HEK293 (cell line): ENCODE results near the gene MPC2.

Experiments
- CTCF ChIA-PET: fragments of 350-600 bp; formaldehyde crosslinking; extraction: SDS; loops from one replicate; lab custom pipeline; 2021; ENCODE audit warnings: antibody characterized with exemption; lab: Yijun Ruan, JAX
- POLR2A ChIA-PET: fragments of 300-600 bp; formaldehyde crosslinking; extraction: SDS; loops from one replicate; lab custom pipeline; 2020; ENCODE audit warnings: antibody characterized with exemption, inconsistent platforms; lab: Yijun Ruan, JAX
- H3K27ac ChIP-seq: fragments of 200-500 bp; sonication (Bioruptor generic); 2 replicates; pipeline ENCODE4 v1.5.1; 2014; ENCODE audit warnings: low read depth, low read length, control low read depth, inconsistent platforms; ENCODE audit errors: extremely low read depth
- H3K36me3 ChIP-seq, 2 experiments: fragments of 200-500 bp in 1 of 2; sonication (Bioruptor generic) in 1 of 2; 1 replicate in 1 of 2; 2 replicates in 1 of 2; pipeline ENCODE4 v1.5.1; 2014 to 2017; ENCODE audit warnings: inconsistent platforms in 2 of 2, low read length in 2 of 2; ENCODE audit not compliant: control insufficient read depth in 2 of 2, insufficient read depth in 1 of 2
- H3K4me1 ChIP-seq: fragments of 200-500 bp; sonication (Bioruptor generic); 2 replicates; pipeline ENCODE4 v1.5.1; 2014; ENCODE audit warnings: mild to moderate bottlenecking, low read length, inconsistent platforms; ENCODE audit not compliant: control insufficient read depth, insufficient read depth
- H3K4me3 ChIP-seq: 2 replicates; pipeline ENCODE4 v1.5.1; 2011; ENCODE audit warnings: low read depth, mild to moderate bottlenecking, control low read depth, low read length, moderate library complexity
- H3K9me3 ChIP-seq: fragments of 200-500 bp; sonication (Bioruptor generic); 2 replicates; pipeline ENCODE4 v1.5.1; 2014; ENCODE audit warnings: low read depth, low read length, inconsistent platforms; ENCODE audit not compliant: control insufficient read depth, insufficient read depth
- KLF7 ChIP-seq: fragments of 450-650 bp; formaldehyde crosslinking; IDR thresholded peaks from 2 replicates; pipeline ENCODE4 v1.5.1; 2016; ENCODE audit warnings: missing biosample characterization, missing genetic modification characterization, borderline replicate concordance
- SP2 ChIP-seq: fragments of 450-650 bp; formaldehyde crosslinking; IDR thresholded peaks from 2 replicates; pipeline ENCODE4 v1.5.1; 2016; ENCODE audit warnings: missing biosample characterization, missing genetic modification characterization
- ZEB2 ChIP-seq: fragments of 450-650 bp; formaldehyde crosslinking; IDR thresholded peaks from 2 replicates; pipeline ENCODE4 v1.5.1; 2016; ENCODE audit warnings: missing biosample characterization, missing genetic modification characterization
- ZNF112 ChIP-seq: fragments of 450-650 bp; formaldehyde crosslinking; IDR thresholded peaks from 2 replicates; pipeline ENCODE4 v1.5.0; 2017; ENCODE audit warnings: missing biosample characterization, missing genetic modification characterization
- ZNF174 ChIP-seq: fragments of 450-650 bp; formaldehyde crosslinking; IDR thresholded peaks from 2 replicates; pipeline ENCODE4 v1.5.0; 2017; ENCODE audit warnings: missing biosample characterization, mild to moderate bottlenecking, missing genetic modification characterization
- ZNF2 ChIP-seq: fragments of 450-650 bp; formaldehyde crosslinking; IDR thresholded peaks from 2 replicates; pipeline ENCODE4 v1.5.1; 2016; ENCODE audit warnings: missing biosample characterization, missing genetic modification characterization
- ZNF221 ChIP-seq: fragments of 450-650 bp; formaldehyde crosslinking; IDR thresholded peaks from 2 replicates; pipeline ENCODE4 v1.5.1; 2017; ENCODE audit warnings: missing biosample characterization, missing genetic modification characterization, borderline replicate concordance
- ZNF423 ChIP-seq: fragments of 450-650 bp; formaldehyde crosslinking; IDR thresholded peaks from 2 replicates; pipeline ENCODE4 v1.5.1; 2016; ENCODE audit warnings: missing biosample characterization, missing genetic modification characterization
- ZNF510 ChIP-seq: fragments of 450-650 bp; formaldehyde crosslinking; IDR thresholded peaks from 2 replicates; pipeline ENCODE4 v1.5.1; 2018; ENCODE audit warnings: mild to moderate bottlenecking, missing genetic modification characterization, missing biosample characterization; ENCODE audit not compliant: insufficient replicate concordance
- ZNF514 ChIP-seq: fragments of 450-650 bp; formaldehyde crosslinking; IDR thresholded peaks from 2 replicates; pipeline ENCODE4 v1.5.1; 2016; ENCODE audit warnings: missing biosample characterization, missing genetic modification characterization
- ZNF571 ChIP-seq: fragments of 450-650 bp; formaldehyde crosslinking; IDR thresholded peaks from 2 replicates; pipeline ENCODE4 v1.5.0; 2017; ENCODE audit warnings: missing biosample characterization, missing genetic modification characterization
- ZNF596 ChIP-seq: fragments of 450-650 bp; IDR thresholded peaks from 2 replicates; pipeline ENCODE4 v1.5.0; 2018; ENCODE audit warnings: missing biosample characterization, mild to moderate bottlenecking, missing genetic modification characterization, moderate library complexity
- ZNF707 ChIP-seq: fragments of 450-650 bp; formaldehyde crosslinking; IDR thresholded peaks from 2 replicates; pipeline ENCODE4 v1.5.1; 2016; ENCODE audit warnings: missing biosample characterization, missing genetic modification characterization
- ZNF843 ChIP-seq: fragments of 450-650 bp; formaldehyde crosslinking; IDR thresholded peaks from 2 replicates; pipeline ENCODE4 v1.5.1; 2016; ENCODE audit warnings: missing biosample characterization, missing genetic modification characterization
- TF ChIP-seq, protein P1 (sequence below): fragments of 450-650 bp; formaldehyde crosslinking; IDR thresholded peaks from 2 replicates; pipeline ENCODE4 v1.5.1; 2016; ENCODE audit warnings: missing biosample characterization, missing genetic modification characterization
- TF ChIP-seq, protein P2 (sequence below): fragments of 450-650 bp; formaldehyde crosslinking; IDR thresholded peaks from 2 replicates; pipeline ENCODE4 v1.5.1; 2016; ENCODE audit warnings: missing biosample characterization, missing genetic modification characterization
- TF ChIP-seq, protein P3 (sequence below): fragments of 450-650 bp; formaldehyde crosslinking; IDR thresholded peaks from 2 replicates; pipeline ENCODE4 v1.5.1; 2016; ENCODE audit warnings: missing biosample characterization, missing genetic modification characterization
- TF ChIP-seq, protein P4 (sequence below): fragments of 450-650 bp; formaldehyde crosslinking; conservative IDR thresholded peaks from 2 replicates; pipeline ENCODE4 v1.5.1; 2016; ENCODE audit warnings: low read depth, missing biosample characterization, missing genetic modification characterization

MPC2 gene

DNA sequence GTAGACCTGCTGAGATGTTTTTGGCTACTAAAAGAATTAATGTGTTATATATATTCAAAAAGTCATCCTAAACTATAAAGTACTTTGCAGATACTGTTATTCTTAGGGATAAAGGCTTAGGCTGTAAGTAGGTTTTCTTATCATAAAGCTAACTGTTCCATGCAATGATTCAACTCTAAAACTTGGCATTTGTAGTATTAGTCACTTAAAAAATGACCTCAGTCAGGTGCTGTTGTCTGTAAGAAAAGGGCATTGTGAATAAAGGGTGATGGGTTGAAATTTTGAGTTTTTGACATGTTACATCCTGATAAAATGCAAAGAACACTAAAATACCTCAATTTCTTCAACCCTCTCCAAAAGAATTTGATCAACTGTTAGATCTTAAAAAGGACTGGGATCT, 55.8 kb downstream of the MPC2 start:
- POLR2A ChIA-PET = no interaction called here
- Histone ChIP-seq H3K4me1 (no peaks in the 10 kb centered on the region), H3K9me3 (no peaks in the 10 kb centered on the region), H3K27ac (no peak overlapping the region), H3K36me3 (no peaks in the 10 kb centered on the region), H3K4me3 (no peak overlapping the region)
- TF ChIP-seq ZNF423 (tag by site-specific recombination) = no peak
- TF ChIP-seq ZNF514 (tag by site-specific recombination) = no peak
- no peak for TF ChIP-seq SP2 (tag by site-specific recombination)
- CTCF ChIA-PET = interaction anchor here (0.7 kb wide), 2 partner anchors 201 to 299 kb away, joined by 3 to 5 read pairs; no protein-coding TSS in a partner anchor

DNA sequence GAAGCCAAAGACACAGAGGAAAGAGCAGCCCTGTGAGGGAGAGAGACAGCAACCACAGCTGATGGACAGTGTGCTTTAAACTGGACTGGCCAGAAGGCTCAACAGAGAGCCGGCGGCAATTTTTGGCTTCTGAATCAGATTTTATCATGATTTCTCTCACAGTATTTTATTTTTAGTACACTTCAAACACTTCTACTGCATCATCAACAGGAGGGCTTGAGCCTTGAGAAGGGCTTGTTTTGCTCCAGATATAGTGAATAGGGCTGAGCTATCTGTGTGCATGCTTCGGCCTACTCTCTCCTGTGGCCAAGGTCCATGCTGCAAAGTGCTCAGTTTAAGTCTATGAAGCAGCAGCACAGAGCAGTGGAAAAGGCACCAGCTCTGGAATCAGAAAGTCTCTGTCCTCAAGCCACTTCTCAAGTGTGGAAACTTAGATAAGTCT, 56.3 kb downstream of the MPC2 start:
- H3K4me1 ChIP-seq = no peaks in the 10 kb centered on the region
- CTCF ChIA-PET = interaction anchor here (0.7 kb wide), 2 partner anchors 201 to 299 kb away, joined by 3 to 5 read pairs; no protein-coding TSS in a partner anchor
- H3K36me3 ChIP-seq = no peaks in the 10 kb centered on the region
- no peaks in the 10 kb centered on the region for H3K9me3 ChIP-seq
- H3K27ac ChIP-seq = no peak overlapping the region
- H3K4me3 ChIP-seq = no peak overlapping the region
- POLR2A ChIA-PET = no interaction called here
- TF ChIP-seq ZNF596 (tag by site-specific recombination) (no peak), ZNF112 (tag by site-specific recombination) (no peak), ZNF571 (tag by site-specific recombination) (no peak), ZEB2 (tag by site-specific recombination) (no peak), KLF7 (tag by site-specific recombination) (no peak), ZNF707 (tag by site-specific recombination) (no peak), ZNF221 (tag by site-specific recombination) (no peak), ZNF2 (tag by site-specific recombination) (no peak)
- TF ChIP-seq, protein P1, sequence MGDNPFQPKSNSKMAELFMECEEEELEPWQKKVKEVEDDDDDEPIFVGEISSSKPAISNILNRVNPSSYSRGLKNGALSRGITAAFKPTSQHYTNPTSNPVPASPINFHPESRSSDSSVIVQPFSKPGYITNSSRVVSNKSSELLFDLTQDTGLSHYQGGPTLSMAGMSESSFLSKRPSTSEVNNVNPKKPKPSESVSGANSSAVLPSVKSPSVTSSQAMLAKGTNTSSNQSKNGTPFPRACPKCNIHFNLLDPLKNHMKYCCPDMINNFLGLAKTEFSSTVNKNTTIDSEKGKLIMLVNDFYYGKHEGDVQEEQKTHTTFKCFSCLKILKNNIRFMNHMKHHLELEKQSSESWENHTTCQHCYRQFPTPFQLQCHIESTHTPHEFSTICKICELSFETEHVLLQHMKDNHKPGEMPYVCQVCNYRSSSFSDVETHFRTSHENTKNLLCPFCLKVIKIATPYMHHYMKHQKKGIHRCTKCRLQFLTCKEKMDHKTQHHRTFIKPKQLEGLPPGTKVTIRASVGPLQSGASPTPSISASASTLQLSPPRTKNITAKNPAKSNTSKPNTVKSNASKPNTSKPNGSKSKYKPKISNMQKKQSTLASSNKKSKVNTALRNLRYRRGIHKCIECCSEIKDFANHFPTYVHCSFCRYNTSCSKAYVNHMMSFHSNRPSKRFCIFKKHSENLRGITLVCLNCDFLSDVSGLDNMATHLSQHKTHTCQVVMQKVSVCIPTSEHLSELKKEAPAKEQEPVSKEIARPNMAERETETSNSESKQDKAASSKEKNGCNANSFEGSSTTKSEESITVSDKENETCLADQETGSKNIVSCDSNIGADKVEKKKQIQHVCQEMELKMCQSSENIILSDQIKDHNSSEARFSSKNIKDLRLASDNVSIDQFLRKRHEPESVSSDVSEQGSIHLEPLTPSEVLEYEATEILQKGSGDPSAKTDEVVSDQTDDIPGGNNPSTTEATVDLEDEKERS (tag by site-specific recombination) = no peak

DNA sequence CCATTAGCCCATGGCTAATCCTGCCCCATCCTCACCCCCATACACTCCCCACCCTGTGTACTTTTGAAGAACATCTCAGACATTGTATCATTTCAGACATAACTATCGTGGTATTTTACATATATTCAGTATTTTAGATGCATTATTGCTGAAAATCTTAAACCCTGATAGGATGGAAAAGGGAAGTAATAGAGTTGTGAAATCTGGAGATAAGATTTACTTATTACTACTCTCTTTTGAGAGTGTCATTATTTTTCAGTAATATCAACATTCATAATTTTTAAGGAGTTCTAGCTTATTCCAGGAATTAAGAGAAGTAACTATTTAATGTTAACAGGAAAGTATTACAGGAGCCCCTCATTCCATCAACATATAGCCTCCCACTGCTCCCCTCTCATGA, 57.4 kb downstream of the MPC2 start:
- H3K27ac ChIP-seq = no peak overlapping the region
- no peaks in the 10 kb centered on the region for H3K9me3 ChIP-seq
- ChIA-PET CTCF (no interaction called here), POLR2A (no interaction called here)
- H3K36me3 ChIP-seq = no peaks in the 10 kb centered on the region
- H3K4me3 ChIP-seq = no peak overlapping the region
- H3K4me1 ChIP-seq = no peaks in the 10 kb centered on the region
- TF ChIP-seq, protein P2, sequence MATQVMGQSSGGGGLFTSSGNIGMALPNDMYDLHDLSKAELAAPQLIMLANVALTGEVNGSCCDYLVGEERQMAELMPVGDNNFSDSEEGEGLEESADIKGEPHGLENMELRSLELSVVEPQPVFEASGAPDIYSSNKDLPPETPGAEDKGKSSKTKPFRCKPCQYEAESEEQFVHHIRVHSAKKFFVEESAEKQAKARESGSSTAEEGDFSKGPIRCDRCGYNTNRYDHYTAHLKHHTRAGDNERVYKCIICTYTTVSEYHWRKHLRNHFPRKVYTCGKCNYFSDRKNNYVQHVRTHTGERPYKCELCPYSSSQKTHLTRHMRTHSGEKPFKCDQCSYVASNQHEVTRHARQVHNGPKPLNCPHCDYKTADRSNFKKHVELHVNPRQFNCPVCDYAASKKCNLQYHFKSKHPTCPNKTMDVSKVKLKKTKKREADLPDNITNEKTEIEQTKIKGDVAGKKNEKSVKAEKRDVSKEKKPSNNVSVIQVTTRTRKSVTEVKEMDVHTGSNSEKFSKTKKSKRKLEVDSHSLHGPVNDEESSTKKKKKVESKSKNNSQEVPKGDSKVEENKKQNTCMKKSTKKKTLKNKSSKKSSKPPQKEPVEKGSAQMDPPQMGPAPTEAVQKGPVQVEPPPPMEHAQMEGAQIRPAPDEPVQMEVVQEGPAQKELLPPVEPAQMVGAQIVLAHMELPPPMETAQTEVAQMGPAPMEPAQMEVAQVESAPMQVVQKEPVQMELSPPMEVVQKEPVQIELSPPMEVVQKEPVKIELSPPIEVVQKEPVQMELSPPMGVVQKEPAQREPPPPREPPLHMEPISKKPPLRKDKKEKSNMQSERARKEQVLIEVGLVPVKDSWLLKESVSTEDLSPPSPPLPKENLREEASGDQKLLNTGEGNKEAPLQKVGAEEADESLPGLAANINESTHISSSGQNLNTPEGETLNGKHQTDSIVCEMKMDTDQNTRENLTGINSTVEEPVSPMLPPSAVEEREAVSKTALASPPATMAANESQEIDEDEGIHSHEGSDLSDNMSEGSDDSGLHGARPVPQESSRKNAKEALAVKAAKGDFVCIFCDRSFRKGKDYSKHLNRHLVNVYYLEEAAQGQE (tag by site-specific recombination) = no peak
- TF ChIP-seq ZNF510 (no peak), ZNF174 (no peak), ZNF843 (tag by site-specific recombination) (no peak)
- TF ChIP-seq, protein P3, sequence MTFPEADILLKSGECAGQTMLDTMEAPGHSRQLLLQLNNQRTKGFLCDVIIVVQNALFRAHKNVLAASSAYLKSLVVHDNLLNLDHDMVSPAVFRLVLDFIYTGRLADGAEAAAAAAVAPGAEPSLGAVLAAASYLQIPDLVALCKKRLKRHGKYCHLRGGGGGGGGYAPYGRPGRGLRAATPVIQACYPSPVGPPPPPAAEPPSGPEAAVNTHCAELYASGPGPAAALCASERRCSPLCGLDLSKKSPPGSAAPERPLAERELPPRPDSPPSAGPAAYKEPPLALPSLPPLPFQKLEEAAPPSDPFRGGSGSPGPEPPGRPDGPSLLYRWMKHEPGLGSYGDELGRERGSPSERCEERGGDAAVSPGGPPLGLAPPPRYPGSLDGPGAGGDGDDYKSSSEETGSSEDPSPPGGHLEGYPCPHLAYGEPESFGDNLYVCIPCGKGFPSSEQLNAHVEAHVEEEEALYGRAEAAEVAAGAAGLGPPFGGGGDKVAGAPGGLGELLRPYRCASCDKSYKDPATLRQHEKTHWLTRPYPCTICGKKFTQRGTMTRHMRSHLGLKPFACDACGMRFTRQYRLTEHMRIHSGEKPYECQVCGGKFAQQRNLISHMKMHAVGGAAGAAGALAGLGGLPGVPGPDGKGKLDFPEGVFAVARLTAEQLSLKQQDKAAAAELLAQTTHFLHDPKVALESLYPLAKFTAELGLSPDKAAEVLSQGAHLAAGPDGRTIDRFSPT (tag by site-specific recombination) = no peak
- TF ChIP-seq, protein P4, sequence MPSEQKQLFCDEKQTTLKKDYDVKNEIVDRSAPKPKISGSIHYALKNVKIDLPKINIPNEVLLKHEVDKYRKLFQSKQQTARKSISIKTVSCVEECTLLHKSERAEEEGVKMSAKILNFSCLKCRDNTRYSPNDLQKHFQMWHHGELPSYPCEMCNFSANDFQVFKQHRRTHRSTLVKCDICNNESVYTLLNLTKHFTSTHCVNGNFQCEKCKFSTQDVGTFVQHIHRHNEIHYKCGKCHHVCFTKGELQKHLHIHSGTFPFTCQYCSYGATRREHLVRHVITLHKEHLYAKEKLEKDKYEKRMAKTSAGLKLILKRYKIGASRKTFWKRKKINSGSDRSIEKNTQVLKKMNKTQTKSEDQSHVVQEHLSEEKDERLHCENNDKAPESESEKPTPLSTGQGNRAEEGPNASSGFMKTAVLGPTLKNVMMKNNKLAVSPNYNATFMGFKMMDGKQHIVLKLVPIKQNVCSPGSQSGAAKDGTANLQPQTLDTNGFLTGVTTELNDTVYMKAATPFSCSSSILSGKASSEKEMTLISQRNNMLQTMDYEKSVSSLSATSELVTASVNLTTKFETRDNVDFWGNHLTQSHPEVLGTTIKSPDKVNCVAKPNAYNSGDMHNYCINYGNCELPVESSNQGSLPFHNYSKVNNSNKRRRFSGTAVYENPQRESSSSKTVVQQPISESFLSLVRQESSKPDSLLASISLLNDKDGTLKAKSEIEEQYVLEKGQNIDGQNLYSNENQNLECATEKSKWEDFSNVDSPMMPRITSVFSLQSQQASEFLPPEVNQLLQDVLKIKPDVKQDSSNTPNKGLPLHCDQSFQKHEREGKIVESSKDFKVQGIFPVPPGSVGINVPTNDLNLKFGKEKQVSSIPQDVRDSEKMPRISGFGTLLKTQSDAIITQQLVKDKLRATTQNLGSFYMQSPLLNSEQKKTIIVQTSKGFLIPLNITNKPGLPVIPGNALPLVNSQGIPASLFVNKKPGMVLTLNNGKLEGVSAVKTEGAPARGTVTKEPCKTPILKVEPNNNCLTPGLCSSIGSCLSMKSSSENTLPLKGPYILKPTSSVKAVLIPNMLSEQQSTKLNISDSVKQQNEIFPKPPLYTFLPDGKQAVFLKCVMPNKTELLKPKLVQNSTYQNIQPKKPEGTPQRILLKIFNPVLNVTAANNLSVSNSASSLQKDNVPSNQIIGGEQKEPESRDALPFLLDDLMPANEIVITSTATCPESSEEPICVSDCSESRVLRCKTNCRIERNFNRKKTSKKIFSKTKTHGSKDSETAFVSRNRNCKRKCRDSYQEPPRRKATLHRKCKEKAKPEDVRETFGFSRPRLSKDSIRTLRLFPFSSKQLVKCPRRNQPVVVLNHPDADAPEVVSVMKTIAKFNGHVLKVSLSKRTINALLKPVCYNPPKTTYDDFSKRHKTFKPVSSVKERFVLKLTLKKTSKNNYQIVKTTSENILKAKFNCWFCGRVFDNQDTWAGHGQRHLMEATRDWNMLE (tag by site-specific recombination) = no peak
